Measurements from ENCODE around the gene ZBTB46.
"Not testable (repeated sequence)": the region's sequence is repeated elsewhere in the genome, so short reads cannot be mapped to it uniquely, and the experiment has no call there.

The ZBTB46 gene

DNA sequence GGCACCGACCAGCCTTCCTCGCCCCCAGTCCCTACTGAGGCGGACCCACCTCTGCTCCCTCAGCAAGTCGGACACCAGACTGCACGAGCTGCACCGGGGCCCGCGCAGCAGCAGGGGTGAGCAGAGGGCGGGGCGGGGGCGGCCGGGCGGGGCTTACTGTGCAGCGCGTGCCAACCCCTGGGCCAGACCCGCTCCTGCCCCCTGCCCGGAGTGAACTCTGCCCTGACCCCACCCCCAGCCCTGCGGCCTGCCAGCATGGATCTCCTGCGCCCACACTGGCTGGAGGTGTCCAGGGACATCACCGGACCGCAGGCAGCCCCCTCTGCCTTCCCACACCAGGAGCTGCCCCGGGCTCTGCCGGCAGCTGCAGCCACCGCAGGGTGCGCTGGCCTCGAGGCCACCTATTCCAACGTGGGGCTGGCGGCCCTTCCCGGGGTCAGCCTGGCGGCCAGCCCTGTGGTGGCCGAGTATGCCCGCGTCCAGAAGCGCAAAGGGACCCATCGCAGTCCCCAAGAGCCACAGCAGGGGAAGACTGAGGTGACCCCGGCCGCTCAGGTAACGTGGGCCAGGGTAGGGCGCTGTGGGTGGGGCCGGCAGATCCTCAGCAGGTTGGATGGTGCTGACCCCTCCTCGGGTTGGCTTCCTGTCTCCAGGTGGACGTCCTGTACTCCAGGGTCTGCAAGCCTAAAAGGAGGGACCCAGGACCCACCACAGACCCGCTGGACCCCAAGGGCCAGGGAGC is 92.9 kb downstream of the ZBTB46 start:
- Mint-ChIP-seq H3K4me1 (peaks cover 23 to 45% of the 10 kb centered on the region in 2 donors), H3K36me3 (peaks cover 24 to 29% of the 10 kb centered on the region in 2 donors), H3K27ac (no peak overlapping the region), H3K9me3 (no peaks in the 10 kb centered on the region), H3K4me3 (peak overlapping the region; percentile 32 to 62), H3K27me3 (no peaks in the 10 kb centered on the region)
- ATAC-seq (replicated peaks) (peak in 1 of 2 donors; percentile 10), DNase-seq (no peak)

DNA sequence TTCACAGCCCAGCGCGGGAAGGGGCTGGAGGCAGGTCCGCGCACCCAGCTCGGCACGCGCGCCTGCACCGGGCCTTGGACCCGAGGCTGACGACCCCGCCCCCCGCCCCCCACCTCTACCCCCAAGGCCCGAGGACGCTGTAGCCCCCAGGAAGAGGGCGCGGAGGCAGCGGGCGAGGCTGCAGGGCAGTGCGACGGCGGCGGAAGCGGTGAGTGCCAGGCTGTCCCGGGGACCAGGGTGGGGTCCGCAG is 93.4 kb downstream of the ZBTB46 start:
- Mint-ChIP-seq H3K36me3 (peaks cover 24 to 29% of the 10 kb centered on the region in 2 donors), H3K4me3 (peak overlapping the region in 1 of 2 donors; percentile 62), H3K9me3 (no peaks in the 10 kb centered on the region), H3K27me3 (no peaks in the 10 kb centered on the region), H3K4me1 (peaks cover 23 to 45% of the 10 kb centered on the region in 2 donors), H3K27ac (no peak overlapping the region)
- DNase-seq = no peak
- no peak for ATAC-seq (replicated peaks)

DNA sequence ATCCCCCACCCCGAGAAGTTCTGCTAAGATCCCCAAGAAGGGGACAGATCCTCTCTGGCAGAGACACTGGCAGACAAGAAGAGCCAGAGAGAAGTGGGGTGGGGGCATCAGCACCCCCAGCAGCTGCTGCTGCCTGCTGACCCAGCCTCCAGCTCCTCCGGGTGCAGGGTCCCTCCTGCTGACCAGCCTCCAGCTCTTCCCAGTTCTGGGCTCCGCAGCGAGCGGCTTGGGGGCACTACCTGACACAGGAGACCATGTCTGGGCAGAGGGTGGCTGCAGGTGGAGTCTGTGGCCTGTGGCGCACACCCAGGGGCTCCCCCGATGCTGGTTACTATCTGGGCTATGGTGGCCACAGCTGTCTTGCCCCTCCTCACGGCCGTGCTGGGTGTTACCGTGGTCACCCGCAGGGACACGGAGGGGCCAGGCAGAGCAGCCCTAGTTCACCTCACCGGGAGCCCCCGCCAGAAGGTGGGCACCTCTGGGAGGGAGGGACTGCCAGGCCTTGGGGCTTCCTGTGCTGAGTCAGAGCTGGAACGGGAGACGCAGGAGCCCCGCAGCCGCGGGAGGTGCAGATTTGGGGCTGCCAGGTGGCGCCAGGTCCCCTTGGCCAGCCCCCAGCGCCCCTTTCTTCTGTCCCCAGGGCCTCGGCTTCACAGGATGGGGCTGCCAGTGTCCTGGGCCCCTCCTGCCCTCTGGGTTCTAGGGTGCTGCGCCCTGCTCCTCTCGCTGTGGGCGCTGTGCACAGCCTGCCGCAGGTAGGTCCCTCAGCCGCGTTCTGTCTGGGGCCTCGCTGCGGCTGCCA is 94.0 kb downstream of the ZBTB46 start:
- ATAC-seq (replicated peaks) (peak; percentile 44 to 45), DNase-seq (peak; percentile 47)
- Mint-ChIP-seq H3K9me3 (no peaks in the 10 kb centered on the region), H3K4me3 (peak overlapping the region; percentile 60 to 71), H3K27ac (peak overlapping the region; percentile 77), H3K36me3 (peaks cover 24 to 29% of the 10 kb centered on the region in 2 donors), H3K4me1 (peaks cover 23 to 45% of the 10 kb centered on the region in 2 donors), H3K27me3 (no peaks in the 10 kb centered on the region)

GRCh38 chr20:63735859-63736718 is 95.0 kb downstream of the ZBTB46 start, which contains the start of gene LIME1:
TSS of gene LIME1 (plus strand) at chr20:63736664. CDS start at chr20:63737550, 886 bp downstream.
- Mint-ChIP-seq H3K27me3 (no peaks in the 10 kb centered on the region), H3K4me3 (peak within 1 kb of the TSS; percentile 60 to 71), H3K4me1 (peaks cover 23 to 40% of the 10 kb centered on the region in 2 donors), H3K27ac (peak within 1 kb of the TSS; percentile 77), H3K9me3 (no peaks in the 10 kb centered on the region), H3K36me3 (peaks cover 24 to 29% of the 10 kb centered on the region in 2 donors)
- DNase-seq (peak; percentile 47), ATAC-seq (replicated peaks) (peak; percentile 47 to 54)

- peaks cover 24 to 29% of the 10 kb centered on the region in 2 donors for H3K36me3 Mint-ChIP-seq
- no peak for ATAC-seq (replicated peaks)
- H3K4me3 Mint-ChIP-seq = peak overlapping the region in 1 of 2 donors; percentile 26
- DNase-seq = no peak
- H3K27ac Mint-ChIP-seq = no peak overlapping the region
- peaks cover 25 to 36% of the 10 kb centered on the region in 2 donors for H3K4me1 Mint-ChIP-seq
- H3K9me3 Mint-ChIP-seq = no peaks in the 10 kb centered on the region
- no peaks in the 10 kb centered on the region for H3K27me3 Mint-ChIP-seq
Measured at GRCh38 chr20:63734946-63735858, 95.9 kb downstream of the ZBTB46 start.

DNA sequence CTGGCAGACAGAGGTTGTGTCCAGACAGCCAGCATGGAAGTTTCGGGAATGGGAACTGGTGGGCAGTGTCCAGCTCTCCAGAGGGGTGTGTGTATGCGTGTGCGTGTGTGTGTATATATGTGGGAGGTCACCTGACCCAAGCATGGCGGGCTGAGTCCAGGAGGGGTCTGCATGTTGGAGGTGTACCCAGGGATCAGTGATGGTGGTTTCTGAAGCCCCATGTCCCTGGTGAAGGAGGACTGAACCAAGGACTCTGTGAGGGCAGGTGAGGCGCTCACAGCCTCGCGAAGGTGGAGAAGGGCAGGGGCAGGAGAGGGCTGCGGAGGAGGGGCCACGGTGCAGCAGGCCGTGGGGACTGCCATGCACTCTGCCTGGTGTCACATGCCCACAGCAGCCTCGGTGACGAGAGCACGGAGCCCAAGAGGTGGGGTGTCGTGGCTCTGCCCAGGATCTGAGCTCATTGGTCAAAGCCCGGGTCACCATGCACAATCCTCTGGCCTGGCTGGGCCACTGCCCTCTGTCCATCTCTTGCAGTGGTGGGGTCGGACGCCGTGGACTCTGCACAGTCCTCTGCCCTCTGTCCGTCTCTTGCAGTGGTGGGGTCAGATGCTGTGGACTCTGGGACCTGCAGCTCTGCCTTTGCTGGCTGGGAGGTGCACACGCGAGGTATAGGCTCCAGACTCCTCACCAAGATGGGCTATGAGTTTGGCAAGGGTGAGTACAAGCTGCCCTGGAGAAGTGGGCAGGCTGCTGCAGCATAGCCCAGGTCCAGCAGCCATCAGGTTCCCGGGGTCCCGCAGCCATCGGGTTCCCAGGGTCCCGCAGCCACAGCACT is 96.7 kb downstream of the ZBTB46 start:
- H3K36me3 Mint-ChIP-seq = peaks cover 24 to 32% of the 10 kb centered on the region in 2 donors
- H3K27ac Mint-ChIP-seq = peak overlapping the region; percentile 73
- ATAC-seq (replicated peaks) (no peak), DNase-seq (no peak)
- no peaks in the 10 kb centered on the region for H3K9me3 Mint-ChIP-seq
- no peaks in the 10 kb centered on the region for H3K27me3 Mint-ChIP-seq
- H3K4me3 Mint-ChIP-seq = no peak overlapping the region
- H3K4me1 Mint-ChIP-seq = peaks cover 29 to 40% of the 10 kb centered on the region in 2 donors

DNA sequence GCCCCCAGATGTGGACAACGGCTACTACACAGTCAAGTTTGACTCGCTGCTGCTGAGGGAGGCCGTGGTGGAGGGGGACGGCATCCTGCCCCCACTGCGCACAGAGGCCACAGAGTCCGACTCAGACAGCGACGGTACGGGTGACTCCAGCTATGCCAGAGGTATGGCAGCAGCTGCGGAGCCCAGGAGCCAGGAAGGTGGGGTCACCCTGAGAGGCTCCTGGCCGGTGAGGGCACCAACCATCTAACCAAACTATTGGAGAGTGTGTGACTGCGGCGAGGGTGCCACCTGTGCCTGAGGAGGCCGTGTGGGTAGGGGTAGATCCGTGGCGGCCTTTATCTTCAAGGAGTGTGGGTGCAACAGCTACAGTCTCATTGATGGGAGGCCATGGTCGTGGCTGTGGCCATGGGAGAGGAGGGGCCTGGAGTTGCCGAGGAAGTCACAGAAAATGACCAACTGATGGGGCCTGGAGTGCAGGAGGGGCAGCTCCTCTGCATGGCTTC is 97.4 kb downstream of the ZBTB46 start:
- Mint-ChIP-seq H3K4me1 (peaks cover 33 to 44% of the 10 kb centered on the region in 2 donors), H3K27me3 (no peaks in the 10 kb centered on the region), H3K36me3 (peaks cover 24 to 36% of the 10 kb centered on the region in 2 donors), H3K27ac (no peak overlapping the region), H3K9me3 (no peaks in the 10 kb centered on the region), H3K4me3 (no peak overlapping the region)
- DNase-seq (no peak), ATAC-seq (replicated peaks) (no peak)

DNA sequence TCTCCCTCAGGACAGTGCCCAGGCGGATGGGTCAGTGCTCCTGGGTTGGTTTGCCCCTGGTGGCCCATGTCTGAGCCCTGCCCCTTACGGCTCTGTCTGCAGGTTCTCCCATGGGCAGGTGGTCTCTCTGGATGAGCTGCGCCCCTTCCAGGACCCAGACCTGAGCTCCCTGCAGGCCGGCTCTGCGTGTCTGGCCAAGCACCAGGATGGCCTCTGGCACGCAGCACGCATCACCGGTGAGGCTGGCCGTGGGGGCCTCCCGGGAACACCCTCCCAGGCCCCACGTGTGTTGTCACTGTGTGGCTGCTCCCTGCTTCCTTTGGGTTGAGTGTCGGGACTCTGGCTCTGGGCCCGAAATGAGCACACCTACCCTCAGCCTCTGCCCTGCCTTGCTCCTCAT is 97.9 kb downstream of the ZBTB46 start:
- ATAC-seq (replicated peaks) (no peak), DNase-seq (no peak)
- Mint-ChIP-seq H3K27ac (no peak overlapping the region), H3K4me3 (no peak overlapping the region), H3K36me3 (peaks cover 28 to 41% of the 10 kb centered on the region in 2 donors), H3K9me3 (no peaks in the 10 kb centered on the region), H3K4me1 (peaks cover 34 to 44% of the 10 kb centered on the region in 2 donors), H3K27me3 (no peaks in the 10 kb centered on the region)

DNA sequence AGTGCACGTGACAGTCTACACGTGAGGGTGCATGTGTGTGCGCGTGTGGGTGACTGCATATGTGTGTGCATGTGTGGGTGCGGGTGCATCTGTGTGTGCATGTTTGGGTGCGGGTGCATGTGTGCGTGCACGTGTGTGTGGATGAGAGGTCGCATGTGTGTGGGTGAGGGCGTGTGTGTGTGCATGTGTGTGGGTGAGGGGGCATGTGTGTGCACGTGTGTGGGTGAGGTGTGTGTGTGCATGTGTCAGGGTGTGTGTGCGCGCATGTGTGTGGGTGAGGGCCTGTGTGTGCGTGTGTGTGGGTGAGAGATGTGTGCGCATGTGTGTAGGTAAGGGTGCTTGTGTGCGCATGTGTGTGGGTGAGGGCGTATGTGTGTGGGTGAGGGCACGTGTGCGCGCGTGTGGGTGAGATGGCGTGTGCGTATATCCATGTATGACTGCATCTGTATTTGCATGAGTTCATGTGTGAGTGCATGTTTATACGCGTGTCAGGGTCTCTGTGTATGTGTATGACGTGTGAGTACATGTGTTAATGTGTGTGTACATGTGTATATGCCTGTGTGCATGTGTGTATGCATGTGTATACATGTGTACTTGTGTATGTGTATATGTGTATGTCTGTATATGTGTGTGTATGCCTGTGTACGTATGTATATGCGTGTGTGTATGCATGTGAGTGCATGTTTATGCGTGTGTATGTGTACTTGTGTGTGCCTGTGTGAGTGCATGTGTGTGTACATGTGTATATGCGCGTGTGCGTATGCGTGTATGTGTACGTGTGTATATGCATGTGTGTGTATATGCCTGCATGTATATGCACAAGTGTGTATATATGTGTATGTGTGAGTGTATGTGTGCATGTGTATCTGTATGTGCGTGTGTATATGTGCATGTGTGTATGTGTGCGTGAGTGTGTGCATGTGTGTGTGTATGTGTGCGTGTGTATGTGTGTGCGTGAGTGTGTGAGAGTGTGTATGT is 98.7 kb downstream of the ZBTB46 start:
- no peak overlapping the region for H3K4me3 Mint-ChIP-seq
- no peaks in the 10 kb centered on the region for H3K9me3 Mint-ChIP-seq
- peaks cover 28 to 41% of the 10 kb centered on the region in 2 donors for H3K36me3 Mint-ChIP-seq
- no peaks in the 10 kb centered on the region for H3K27me3 Mint-ChIP-seq
- no peak for DNase-seq
- no peak overlapping the region for H3K27ac Mint-ChIP-seq
- H3K4me1 Mint-ChIP-seq = peaks cover 34 to 48% of the 10 kb centered on the region in 2 donors
- no peak for ATAC-seq (replicated peaks)

GRCh38 chr20:63731410-63731809 is 99.7 kb downstream of the ZBTB46 start:
- Mint-ChIP-seq H3K27me3 (no peaks in the 10 kb centered on the region), H3K27ac (no peak overlapping the region), H3K9me3 (no peaks in the 10 kb centered on the region), H3K4me1 (peaks cover 29 to 47% of the 10 kb centered on the region in 2 donors), H3K4me3 (no peak overlapping the region), H3K36me3 (peaks cover 35 to 48% of the 10 kb centered on the region in 2 donors)
- ATAC-seq (replicated peaks) = no peak
- DNase-seq = no peak

GRCh38 chr20:63730189-63730733 is 100.8 kb downstream of the ZBTB46 start:
- ATAC-seq (replicated peaks); DNase-seq; H3K9me3 Mint-ChIP-seq; H3K27ac Mint-ChIP-seq; H3K4me3 Mint-ChIP-seq; H3K27me3 Mint-ChIP-seq: not testable (repeated sequence)
- Mint-ChIP-seq H3K36me3 (peaks cover 33 to 45% of the 10 kb centered on the region in 2 donors), H3K4me1 (peaks cover 22 to 36% of the 10 kb centered on the region in 2 donors)

Measured in stimulated activated naive B cell treated with anti-CD40 and anti-IgM and Interleukin-4, amounts not matched to agents 10 μg/mL and 1 μg/mL and 100 μg/mL, for 72 hours (primary cell).